Left forelimb (tissue), 1 donor: ENCODE results near the gene RPIA.
"Not testable (repeated sequence)": the region's sequence is repeated elsewhere in the genome, so short reads cannot be mapped to it uniquely, and the experiment has no call there.

Source experiments
- DNase-seq: peaks from one replicate; pipeline ENCODE4 v3.0.0-alpha.2; 2018; ENCODE audit warnings: low spot score

The RPIA gene

GRCh38 chr2:88773233-88774028 lies 82.0 kb downstream of the RPIA start:
- not testable (repeated sequence) for DNase-seq

GRCh38 chr2:88789213-88789612 lies 97.7 kb downstream of the RPIA start:
- not testable (repeated sequence) for DNase-seq

- DNase-seq, result not testable (repeated sequence)
Observed at GRCh38 chr2:88795932-88796331, 104.5 kb downstream of the RPIA start.

- not testable (repeated sequence) for DNase-seq
Observed at GRCh38 chr2:88796523-88796922, 105.0 kb downstream of the RPIA start.

- not testable (repeated sequence) for DNase-seq
Observed at GRCh38 chr2:88797164-88797563, 105.7 kb downstream of the RPIA start.
